WTC11 (cell line): ENCODE measurements around the gene DYRK3.

Experiments
- ETV6 ChIP-seq: sonication (generic); formaldehyde crosslinking; IDR thresholded peaks from 2 replicates; pipeline ENCODE4 v1.8.1; 2022; ENCODE audit warnings: mild to moderate bottlenecking, missing genetic modification reagents
- HMGXB4 ChIP-seq: sonication (generic); formaldehyde crosslinking; IDR thresholded peaks from 2 replicates; pipeline ENCODE4 v1.8.1; 2023; ENCODE audit warnings: mild to moderate bottlenecking, moderate library complexity, missing genetic modification reagents
- JUN ChIP-seq: sonication (generic); formaldehyde crosslinking; IDR thresholded peaks from 2 replicates; pipeline ENCODE4 v1.8.0; 2023; ENCODE audit warnings: mild to moderate bottlenecking, missing genetic modification reagents
- NR2C2 ChIP-seq: sonication (generic); formaldehyde crosslinking; IDR thresholded peaks from 2 replicates; pipeline ENCODE4 v1.8.0; 2022; ENCODE audit warnings: mild to moderate bottlenecking, missing genetic modification reagents
- PREB ChIP-seq: sonication (generic); formaldehyde crosslinking; IDR thresholded peaks from 2 replicates; pipeline ENCODE4 v1.8.1; 2022; ENCODE audit warnings: mild to moderate bottlenecking, missing genetic modification reagents, moderate library complexity, borderline replicate concordance
- RORB ChIP-seq: fragments of 250-450 bp; sonication (Bioruptor Pico); IDR thresholded peaks from 2 replicates; pipeline ENCODE4 v1.9.0; 2021; ENCODE audit warnings: mild to moderate bottlenecking
- TP53 ChIP-seq: sonication (generic); formaldehyde crosslinking; IDR thresholded peaks from 2 replicates; pipeline ENCODE4 v1.8.1; 2023; ENCODE audit warnings: mild to moderate bottlenecking, missing genetic modification reagents
- TF ChIP-seq, protein P1 (sequence below): sonication (generic); formaldehyde crosslinking; IDR thresholded peaks from 2 replicates; pipeline ENCODE4 v1.8.0; 2022; ENCODE audit warnings: mild to moderate bottlenecking, missing genetic modification reagents
- TF ChIP-seq, protein P2 (sequence below): fragments of 200-600 bp; IDR thresholded peaks from 2 replicates; pipeline ENCODE4 v1.8.0; 2022; ENCODE audit warnings: antibody characterized with exemption
- TF ChIP-seq, protein P3 (sequence below): sonication (generic); formaldehyde crosslinking; IDR thresholded peaks from 2 replicates; pipeline ENCODE4 v1.8.0; 2022; ENCODE audit warnings: mild to moderate bottlenecking, missing genetic modification reagents
- TF ChIP-seq, protein P4 (sequence below): sonication (generic); formaldehyde crosslinking; IDR thresholded peaks from 2 replicates; pipeline ENCODE4 v1.8.1; 2022; ENCODE audit warnings: low read depth, missing genetic modification reagents, borderline replicate concordance
- TF ChIP-seq, protein P5 (sequence below): sonication (generic); formaldehyde crosslinking; IDR thresholded peaks from 2 replicates; pipeline ENCODE4 v1.8.1; 2023; ENCODE audit warnings: mild to moderate bottlenecking, missing genetic modification reagents, moderate library complexity

DNA sequence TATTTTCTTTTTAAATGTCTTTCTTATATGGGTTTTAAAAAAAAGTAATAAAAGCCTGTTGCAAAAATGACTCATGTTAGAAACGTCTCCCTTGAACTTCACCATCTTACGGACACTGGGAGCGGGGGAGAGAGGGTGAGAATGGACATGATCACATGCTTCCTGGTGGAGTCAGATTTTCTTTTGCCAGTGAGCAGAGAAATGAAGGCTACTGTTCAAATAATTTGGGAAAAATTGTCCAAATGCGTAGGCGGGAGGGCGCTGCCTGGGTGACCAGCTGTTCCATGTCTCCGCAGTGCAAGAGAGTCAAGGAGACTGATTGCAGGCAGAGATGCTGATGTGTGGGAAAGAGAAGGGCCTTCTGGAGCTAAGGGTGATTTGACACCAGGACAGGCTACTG is 46.1 kb upstream of the DYRK3 start:
- TF ChIP-seq ETV6 (CRISPR knock-in tag) (no peak), RORB (no peak), TP53 (CRISPR knock-in tag) (no peak), NR2C2 (no peak), HMGXB4 (CRISPR knock-in tag) (no peak), PREB (no peak), JUN (no peak)
- TF ChIP-seq, protein P1, sequence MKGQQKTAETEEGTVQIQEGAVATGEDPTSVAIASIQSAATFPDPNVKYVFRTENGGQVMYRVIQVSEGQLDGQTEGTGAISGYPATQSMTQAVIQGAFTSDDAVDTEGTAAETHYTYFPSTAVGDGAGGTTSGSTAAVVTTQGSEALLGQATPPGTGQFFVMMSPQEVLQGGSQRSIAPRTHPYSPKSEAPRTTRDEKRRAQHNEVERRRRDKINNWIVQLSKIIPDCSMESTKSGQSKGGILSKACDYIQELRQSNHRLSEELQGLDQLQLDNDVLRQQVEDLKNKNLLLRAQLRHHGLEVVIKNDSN, result no peak
- TF ChIP-seq, protein P2, sequence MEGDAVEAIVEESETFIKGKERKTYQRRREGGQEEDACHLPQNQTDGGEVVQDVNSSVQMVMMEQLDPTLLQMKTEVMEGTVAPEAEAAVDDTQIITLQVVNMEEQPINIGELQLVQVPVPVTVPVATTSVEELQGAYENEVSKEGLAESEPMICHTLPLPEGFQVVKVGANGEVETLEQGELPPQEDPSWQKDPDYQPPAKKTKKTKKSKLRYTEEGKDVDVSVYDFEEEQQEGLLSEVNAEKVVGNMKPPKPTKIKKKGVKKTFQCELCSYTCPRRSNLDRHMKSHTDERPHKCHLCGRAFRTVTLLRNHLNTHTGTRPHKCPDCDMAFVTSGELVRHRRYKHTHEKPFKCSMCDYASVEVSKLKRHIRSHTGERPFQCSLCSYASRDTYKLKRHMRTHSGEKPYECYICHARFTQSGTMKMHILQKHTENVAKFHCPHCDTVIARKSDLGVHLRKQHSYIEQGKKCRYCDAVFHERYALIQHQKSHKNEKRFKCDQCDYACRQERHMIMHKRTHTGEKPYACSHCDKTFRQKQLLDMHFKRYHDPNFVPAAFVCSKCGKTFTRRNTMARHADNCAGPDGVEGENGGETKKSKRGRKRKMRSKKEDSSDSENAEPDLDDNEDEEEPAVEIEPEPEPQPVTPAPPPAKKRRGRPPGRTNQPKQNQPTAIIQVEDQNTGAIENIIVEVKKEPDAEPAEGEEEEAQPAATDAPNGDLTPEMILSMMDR, result no peak
- TF ChIP-seq, protein P3, sequence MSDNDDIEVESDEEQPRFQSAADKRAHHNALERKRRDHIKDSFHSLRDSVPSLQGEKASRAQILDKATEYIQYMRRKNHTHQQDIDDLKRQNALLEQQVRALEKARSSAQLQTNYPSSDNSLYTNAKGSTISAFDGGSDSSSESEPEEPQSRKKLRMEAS (CRISPR knock-in tag), result no peak
- TF ChIP-seq, protein P4, sequence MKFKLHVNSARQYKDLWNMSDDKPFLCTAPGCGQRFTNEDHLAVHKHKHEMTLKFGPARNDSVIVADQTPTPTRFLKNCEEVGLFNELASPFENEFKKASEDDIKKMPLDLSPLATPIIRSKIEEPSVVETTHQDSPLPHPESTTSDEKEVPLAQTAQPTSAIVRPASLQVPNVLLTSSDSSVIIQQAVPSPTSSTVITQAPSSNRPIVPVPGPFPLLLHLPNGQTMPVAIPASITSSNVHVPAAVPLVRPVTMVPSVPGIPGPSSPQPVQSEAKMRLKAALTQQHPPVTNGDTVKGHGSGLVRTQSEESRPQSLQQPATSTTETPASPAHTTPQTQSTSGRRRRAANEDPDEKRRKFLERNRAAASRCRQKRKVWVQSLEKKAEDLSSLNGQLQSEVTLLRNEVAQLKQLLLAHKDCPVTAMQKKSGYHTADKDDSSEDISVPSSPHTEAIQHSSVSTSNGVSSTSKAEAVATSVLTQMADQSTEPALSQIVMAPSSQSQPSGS (CRISPR knock-in tag), result no peak
- TF ChIP-seq, protein P5, sequence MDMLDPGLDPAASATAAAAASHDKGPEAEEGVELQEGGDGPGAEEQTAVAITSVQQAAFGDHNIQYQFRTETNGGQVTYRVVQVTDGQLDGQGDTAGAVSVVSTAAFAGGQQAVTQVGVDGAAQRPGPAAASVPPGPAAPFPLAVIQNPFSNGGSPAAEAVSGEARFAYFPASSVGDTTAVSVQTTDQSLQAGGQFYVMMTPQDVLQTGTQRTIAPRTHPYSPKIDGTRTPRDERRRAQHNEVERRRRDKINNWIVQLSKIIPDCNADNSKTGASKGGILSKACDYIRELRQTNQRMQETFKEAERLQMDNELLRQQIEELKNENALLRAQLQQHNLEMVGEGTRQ (CRISPR knock-in tag), result no peak
